ENCODE measurements around the gene KCNIP2. TPM values are rescaled to one million over a fixed set of nuclear protein-coding genes. Genes with fewer than 3 reads are reported as not detected.

The KCNIP2 gene
- total and polyA plus RNA-seq, 2 of the 13 experiments (the other 11 are each of a cell fraction or from before 2014, with no cell fraction given): 0.42 to 0.70 TPM

- in situ Hi-C loops (cut with HindIII; ENCODE audit: extremely low pct_ligation_motif_present, low pct_unique_long_range_greater_than_20kb) (no loop called here), intact Hi-C loops (cut with micrococcal nuclease; ENCODE audit: unreplicated experiment) (no loop called here)
- Histone ChIP-seq H3K36me3 (replicated peaks in 1 of 2; ENCODE audit: control insufficient read depth in 1 of 2, insufficient read depth in 2 of 2, low read length in 2 of 2) (peaks cover 5 to 16% of the 10 kb centered on the region in 2 experiments; a peak in 4 of 5 replicates), H3K27me3 (ENCODE audit: control insufficient read depth in 1 of 2, insufficient read depth in 2 of 2, low read length in 2 of 2) (no peaks in the 10 kb centered on the region), H2AFZ (ENCODE audit: low read length) (no peak overlapping the region), H3K79me2 (ENCODE audit: insufficient read depth, low read length) (no peaks in the 10 kb centered on the region), H4K20me1 (ENCODE audit: insufficient read depth, low read length) (no peaks in the 10 kb centered on the region), H3K4me2 (ENCODE audit: low read depth, low read length) (no peak overlapping the region), H3K9ac (ENCODE audit: insufficient read depth, low read depth, low read length) (no peak overlapping the region), H3K4me1 (ENCODE audit: insufficient read depth, low read length) (no peaks in the 10 kb centered on the region), H3K4me3 (replicated peaks in 1 of 3; ENCODE audit: insufficient read depth in 1 of 3, low read depth in 2 of 3, low read length in 3 of 3) (no peak overlapping the region), H3K9me3 (ENCODE audit: low read length) (no peaks in the 10 kb centered on the region), H3K27ac (ENCODE audit: extremely low read length, insufficient read depth, low read length) (no peak overlapping the region)
- DNase-seq (ENCODE audit: low spot score): no peak
- ChIA-PET CTCF (ENCODE audit: low intra/inter-chr PET ratio, low total read pairs) (no interaction called here), POLR2A (no interaction called here)
- TF ChIP-seq PHF21A (CRISPR knock-in tag; IDR thresholded peaks at IDR 0.05) (no peak), SSRP1 (CRISPR knock-in tag; IDR thresholded peaks at IDR 0.05) (no peak), ZFP36 (IDR thresholded peaks at IDR 0.05; ENCODE audit: borderline replicate concordance, low read depth, low read length, partially characterized antibody) (no peak), GRHL1 (CRISPR knock-in tag; conservative IDR thresholded peaks at IDR 0.05) (no peak), RXRA (CRISPR knock-in tag; IDR thresholded peaks at IDR 0.05) (no peak)
- TF ChIP-seq, protein P1, sequence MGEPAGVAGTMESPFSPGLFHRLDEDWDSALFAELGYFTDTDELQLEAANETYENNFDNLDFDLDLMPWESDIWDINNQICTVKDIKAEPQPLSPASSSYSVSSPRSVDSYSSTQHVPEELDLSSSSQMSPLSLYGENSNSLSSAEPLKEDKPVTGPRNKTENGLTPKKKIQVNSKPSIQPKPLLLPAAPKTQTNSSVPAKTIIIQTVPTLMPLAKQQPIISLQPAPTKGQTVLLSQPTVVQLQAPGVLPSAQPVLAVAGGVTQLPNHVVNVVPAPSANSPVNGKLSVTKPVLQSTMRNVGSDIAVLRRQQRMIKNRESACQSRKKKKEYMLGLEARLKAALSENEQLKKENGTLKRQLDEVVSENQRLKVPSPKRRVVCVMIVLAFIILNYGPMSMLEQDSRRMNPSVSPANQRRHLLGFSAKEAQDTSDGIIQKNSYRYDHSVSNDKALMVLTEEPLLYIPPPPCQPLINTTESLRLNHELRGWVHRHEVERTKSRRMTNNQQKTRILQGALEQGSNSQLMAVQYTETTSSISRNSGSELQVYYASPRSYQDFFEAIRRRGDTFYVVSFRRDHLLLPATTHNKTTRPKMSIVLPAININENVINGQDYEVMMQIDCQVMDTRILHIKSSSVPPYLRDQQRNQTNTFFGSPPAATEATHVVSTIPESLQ (CRISPR knock-in tag; conservative IDR thresholded peaks at IDR 0.05): no peak
- TF ChIP-seq, protein P2, sequence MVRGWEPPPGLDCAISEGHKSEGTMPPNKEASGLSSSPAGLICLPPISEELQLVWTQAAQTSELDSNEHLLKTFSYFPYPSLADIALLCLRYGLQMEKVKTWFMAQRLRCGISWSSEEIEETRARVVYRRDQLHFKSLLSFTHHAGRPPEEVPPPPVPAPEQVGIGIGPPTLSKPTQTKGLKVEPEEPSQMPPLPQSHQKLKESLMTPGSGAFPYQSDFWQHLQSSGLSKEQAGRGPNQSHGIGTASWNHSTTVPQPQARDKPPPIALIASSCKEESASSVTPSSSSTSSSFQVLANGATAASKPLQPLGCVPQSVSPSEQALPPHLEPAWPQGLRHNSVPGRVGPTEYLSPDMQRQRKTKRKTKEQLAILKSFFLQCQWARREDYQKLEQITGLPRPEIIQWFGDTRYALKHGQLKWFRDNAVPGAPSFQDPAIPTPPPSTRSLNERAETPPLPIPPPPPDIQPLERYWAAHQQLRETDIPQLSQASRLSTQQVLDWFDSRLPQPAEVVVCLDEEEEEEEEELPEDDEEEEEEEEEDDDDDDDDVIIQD (CRISPR knock-in tag; IDR thresholded peaks at IDR 0.05; ENCODE audit: low read depth): no peak
- BruUV-seq (replicated peaks): no TSS peak
- no peak for ATAC-seq
- no peak for FAIRE-seq
- WGBS (ENCODE audit: low lambda C conversion rate): 89% methylated on average over 3 of the region's 3 CpGs
Observed at GRCh38 chr10:101848894-101849351, 5.3 kb upstream of the KCNIP2 start.
